Skin of body (tissue), 2 donors: ENCODE results near the gene STN1. TPM values are rescaled to one million over a fixed set of nuclear protein-coding genes. Genes with fewer than 3 reads are reported as not detected.

Source experiments
- DNase-seq: peaks from one replicate; lab custom pipeline; 2025; lab: John Stamatoyannopoulos, UW
- total RNA-seq: library from RNA; depleted of rRNA; stranded (reverse); fragments of >200 nt; gene quantifications from one replicate; pipeline ENCODE4 v1.2.3, GENCODE V29; 2014

The STN1 gene
- total RNA-seq, 1 donor from 2014 or later = 15.4 TPM

DNA sequence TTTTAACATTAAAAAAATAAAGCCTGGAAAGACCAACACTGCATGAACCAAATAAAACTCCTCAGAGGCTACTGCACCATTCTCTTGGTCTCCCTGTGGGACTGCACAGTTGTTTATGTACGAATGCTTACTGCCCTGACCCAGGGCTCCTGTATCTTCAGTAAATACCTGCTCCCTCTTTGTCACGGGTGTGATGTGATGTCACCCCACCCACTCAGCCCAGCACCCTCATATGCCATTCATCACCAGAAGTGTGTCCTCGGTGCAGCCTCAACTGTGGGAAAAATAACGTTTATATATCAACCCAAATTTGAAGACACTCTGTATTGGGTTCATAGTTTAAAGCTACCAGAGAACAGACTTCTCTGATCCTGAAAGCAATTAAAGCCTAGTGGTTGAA, 48.6 kb downstream of the STN1 start:
- no peak for DNase-seq

DNA sequence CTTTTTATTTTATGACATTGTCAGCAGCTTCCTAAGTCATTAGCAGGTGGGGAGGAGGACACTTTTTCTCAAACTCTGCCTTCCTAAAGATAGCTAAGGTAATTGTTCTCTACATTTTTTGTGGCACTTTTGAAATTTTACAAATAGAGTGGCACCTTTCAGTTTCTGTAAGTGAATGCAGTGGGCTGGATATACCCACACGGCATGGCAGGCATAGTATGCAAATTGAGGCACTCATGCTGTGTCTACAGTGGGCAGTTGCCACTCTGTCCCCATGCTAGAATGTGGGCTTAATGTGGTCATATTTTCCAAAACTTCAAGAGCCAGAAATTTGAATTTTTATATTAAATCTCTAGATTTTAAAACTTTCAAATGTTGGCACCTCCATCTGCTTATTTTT, 49.8 kb downstream of the STN1 start:
- no peak for DNase-seq

DNA sequence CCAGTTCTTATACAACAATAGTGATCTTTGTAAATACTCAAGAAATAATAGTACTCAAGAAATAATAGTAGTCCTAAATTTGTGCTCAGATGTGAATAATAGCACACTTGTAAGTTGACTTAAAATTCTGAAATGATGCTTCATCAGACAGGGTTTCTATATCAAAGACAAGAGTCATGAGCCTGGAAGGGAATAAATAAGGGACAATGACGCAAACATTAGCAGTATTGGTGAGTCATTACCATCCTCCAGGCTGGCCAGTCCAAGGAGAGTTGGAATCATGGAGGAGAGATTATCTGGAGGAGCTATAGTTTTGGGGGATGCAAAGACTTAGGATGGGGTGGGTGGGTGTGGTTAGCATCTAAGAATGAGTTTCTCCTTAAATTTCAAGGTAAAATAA, 56.5 kb downstream of the STN1 start:
- no peak for DNase-seq

DNA sequence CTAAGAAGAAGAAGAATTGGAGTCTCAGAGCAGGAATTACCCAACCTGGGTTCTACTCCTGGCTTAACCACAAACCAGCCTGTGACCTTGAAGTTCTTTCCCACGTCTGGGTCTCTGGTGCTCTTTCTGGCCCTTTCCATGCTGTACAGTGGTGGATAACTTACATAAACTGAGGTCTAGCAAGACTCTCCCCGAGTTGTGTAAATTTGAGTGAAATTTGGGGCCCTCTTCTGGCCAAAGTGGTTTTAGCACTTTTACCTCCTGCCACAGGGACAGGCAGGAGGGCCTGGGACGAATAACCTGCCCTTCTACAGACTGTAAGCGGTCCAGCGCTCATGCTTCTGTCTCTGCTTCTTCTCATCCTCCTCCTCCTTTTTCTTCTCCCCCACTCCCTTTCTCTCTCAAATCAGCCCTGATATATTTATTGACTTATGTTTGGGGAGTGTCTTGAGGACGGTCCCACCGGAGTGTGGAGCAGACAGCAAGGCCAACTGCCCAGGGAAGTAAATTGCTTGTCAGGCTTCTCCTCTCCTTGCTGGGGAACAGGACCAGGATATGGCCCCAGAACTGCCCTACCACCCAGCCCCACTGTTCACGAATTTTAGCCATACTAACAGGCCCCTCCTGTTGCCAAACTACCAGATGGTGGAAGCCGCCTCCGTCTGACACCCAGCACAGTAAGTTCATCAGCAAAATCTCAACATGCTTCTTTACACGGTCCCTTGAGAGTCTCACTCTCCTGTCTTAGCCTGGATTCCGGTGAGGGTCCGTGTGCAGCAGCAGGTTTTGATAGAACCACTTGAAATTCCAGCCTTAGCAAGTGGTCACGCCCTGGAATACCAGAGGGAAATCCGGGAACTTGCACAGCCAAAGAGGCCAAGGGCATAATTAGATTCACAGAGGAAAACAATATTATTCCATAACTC, 58.6 kb downstream of the STN1 start:
- peak; percentile 68 for DNase-seq

DNA sequence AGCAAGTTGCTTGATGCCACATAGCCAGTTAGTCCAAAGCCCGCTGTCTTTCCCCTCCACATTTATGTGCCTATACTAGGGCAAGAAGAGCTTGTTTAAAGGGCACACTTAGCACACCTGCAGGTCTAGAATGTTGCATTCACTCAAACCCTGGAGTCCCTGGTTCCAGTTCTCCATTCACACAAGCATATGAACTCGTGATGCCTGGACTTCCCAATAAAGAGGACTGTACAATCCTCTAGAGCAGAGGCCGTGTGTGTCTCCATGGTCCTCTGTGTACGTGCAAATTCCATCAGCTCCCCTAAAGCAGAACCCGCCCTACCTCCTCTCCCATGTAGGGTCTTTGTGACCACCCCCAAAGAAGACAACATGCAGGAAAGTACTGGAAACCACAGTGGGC, 59.6 kb downstream of the STN1 start:
- no peak for DNase-seq

DNA sequence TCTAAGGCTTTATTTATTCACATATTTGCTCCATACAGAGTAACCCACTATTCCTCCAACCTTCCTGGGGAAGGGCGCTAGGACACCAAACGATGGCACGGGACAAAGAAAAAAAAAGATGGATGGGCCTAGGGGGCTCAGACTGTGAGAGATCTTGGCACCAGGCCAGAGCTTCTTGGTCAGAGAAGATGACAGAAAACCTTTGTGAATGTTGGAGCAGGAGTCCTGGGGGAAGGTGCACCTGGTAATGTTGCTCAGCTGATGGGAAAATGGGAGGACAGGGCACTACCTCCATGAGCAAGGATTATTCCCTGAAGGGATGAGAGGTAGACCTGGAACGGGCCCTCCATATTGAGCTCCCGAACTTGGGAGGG, 61.2 kb downstream of the STN1 start:
- no peak for DNase-seq

DNA sequence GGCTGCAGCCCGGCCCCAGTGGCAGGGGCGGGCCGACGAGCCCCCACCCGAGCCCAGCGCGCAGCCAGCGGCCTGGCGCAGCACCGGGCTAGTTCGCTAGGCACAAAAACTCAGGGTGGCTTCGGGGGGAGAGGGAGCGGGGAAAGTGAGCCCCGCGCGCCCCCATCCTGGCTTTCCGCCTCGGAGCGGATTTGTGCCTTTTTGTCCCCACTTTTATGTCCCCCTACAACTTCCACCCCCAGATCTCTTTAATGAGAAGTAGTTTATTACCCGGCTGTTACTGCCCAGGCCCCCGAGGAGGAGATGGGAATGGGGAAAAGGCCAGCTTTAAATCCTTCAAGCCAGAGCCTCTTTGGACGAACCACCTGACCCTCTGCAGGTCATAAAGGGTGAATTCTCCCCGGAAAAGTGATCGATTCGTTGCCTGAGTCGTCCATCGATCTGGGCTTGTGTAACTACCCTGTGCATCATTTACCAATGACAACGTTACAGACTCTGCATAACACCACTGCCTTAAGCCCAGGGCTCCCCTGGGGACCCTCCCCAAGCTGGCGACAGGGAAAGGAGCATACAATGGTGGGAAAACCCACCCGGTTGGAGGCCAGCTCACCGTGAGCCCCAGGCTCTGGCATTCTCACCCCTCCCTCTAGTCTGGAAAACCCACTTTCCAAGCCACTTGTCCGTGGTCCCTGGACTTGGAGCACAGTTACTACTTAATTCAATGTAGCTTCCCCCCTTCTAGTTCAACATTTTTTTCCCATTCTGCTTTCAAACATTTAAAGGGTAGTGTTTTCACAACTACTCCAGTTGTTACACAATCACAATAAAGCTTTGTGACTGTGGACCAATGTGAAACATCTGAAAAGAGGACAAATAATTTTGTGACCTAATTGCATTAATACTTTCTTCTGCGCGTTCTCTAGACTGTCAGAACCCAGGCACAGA, 61.9 kb downstream of the STN1 start:
- DNase-seq = no peak

DNA sequence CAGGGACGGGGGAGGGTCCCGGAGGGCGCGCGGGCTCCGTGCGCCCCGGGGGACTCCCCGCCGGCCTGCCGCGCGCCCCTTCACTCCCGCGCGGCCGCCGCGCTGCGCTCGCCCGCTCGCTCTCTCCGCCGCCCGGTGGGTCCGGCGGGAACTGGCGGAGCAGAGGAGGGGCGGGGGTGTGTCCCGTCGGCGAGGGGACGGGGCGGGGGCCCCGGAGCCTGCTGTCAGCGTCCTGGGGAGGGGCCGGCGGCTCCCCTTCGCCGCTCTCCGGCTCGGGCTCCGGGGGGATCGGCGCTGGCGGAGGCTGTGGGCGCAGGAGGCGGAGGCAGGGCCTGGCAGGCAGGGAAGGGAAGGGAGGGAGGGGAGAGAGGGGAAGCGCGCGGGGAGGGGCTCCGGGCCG, 62.6 kb downstream of the STN1 start, which contains the start of gene SH3PXD2A:
SH3PXD2A (minus strand) TSS at position 153 of the 400 bp plus-strand sequence. CDS start 310 bp downstream, outside the sequence.
- DNase-seq = peak; percentile 33

DNA sequence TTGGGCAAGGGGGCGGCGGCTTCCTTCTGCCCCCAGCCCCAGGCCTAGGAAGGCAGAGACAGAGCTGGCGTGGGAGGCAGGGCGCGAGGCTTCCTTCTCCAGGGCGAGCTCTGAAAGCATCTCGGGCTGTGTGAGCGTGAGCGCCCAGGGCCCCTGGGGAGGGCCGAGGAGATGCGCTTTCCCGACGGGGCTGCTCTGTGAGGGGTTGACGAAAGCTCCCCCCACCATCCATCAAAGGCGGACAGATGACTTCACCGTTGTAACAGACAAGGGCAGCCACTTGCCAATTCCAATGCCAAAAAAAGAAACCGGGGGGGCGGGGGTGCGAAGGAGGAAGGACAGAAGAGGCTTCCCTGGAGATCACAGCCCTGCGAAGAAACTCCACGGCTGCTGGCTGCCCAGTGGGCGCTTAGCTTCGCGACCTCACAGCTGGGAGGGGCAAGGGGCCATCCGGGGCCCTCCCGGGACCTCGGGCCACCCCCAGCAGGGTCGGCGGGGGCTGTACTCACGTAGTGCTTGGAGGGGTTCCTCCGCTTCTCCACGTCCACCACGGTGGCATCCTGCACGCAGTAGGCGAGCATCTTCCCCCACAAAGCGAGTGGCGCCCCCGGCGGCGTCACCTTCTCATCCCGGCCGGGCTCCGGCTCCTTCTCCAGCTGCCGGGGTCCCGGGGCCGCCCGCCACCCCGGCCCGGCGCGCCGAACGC, 63.1 kb downstream of the STN1 start:
- peak; percentile 45 for DNase-seq

DNA sequence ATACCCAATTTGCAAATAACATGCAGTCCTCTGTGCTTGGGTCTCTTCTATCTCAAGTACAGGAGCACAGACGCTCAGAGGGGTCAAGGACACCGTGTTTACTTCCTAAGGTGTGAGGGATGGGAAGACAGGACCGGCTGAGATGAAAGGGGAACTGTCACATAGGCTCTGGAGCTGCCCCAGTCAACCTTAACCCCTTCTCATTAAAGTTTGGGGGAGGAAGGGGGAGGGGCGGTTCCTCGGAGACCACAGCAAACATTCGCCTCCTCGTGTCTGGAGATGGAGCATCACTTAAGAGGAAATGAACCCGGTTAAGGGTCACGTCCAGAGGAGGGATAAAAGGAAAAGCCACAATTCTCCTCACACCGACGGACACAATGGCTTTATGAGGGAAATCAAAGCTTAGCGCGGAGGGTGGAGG, 63.7 kb downstream of the STN1 start:
- peak; percentile 45 for DNase-seq

DNA sequence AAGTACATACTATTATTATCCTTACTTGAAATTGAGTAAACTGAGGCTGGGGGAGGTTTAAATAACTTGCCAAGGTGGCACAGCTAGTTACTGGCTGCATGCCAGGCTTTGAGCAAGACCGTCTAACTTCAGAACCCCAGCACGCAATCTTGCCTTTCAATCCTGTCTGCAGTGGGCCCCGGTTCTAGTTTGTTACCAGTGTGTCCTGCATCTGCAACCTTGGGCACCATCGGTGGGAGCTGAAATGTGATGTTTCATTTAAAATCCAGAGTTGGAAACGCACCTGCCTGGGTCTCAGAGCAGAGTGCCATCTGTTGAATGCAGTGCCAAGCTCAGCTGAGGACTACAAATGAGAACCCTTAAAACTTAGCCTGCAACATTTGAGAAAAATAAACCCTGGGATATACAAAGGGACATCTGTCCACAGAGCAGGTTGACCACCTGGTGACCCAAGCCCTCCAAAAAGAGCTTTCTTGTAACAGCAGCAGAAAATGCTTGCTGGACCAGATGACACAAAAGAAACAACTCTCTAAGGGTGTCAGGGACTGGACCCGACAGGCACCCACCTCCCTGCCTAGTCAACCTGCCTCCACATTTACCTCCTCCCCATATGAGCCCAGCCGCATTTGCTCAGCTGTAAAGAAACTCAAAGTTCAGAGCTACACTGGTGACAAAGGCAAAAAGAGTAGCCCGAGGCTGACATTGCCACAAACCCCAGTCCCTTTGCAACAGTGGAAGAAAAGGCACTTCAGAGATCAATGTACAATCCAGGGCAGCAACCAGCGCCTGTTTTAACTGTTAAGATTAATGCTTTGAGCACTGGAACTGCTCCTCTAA, 64.3 kb downstream of the STN1 start:
- peak; percentile 21 for DNase-seq

DNA sequence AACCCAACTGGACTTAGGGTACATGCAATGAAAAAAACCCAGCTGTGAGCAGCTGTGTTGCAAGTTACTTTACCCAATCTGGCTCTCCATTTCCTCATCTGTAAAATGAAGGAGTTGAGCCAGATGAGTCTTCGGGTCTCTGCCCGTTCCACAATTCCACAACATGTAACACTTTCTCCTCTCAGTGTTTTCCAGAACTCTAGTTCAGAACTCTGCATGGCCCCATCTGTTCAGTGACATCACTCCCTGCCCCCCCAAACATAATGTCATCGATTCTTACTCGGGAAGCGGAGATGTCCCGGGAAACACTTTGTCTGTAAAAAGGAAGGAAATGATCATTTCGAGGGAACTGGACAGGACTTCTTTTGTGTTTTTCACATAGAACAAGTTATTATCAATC, 65.1 kb downstream of the STN1 start:
- DNase-seq = peak; percentile 57

DNA sequence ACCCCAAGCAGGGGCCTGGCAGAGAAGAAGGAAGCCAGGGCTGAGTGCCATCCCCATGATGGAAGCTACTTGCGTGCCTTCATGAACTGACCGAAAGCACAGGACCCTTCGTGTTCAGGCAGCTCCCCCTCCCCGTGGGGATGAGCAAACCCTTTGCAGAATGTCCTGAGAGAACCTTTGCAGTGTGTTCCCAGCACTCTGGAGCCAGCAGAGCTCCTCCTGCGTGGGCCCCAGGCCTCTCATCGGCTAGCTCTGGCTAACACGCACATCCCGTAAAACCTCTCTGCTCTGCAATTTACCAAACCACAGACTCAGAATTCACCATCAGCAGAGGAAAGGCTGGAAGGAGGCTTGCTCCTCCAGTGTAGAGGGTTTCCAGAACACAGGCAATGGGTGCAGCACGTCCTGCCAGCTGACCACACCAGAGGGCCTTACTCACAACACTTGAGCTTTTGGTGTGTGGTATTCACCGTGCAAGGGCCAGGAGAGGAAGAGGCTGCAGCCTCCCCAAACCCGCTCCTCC, 65.7 kb downstream of the STN1 start:
- no peak for DNase-seq

DNA sequence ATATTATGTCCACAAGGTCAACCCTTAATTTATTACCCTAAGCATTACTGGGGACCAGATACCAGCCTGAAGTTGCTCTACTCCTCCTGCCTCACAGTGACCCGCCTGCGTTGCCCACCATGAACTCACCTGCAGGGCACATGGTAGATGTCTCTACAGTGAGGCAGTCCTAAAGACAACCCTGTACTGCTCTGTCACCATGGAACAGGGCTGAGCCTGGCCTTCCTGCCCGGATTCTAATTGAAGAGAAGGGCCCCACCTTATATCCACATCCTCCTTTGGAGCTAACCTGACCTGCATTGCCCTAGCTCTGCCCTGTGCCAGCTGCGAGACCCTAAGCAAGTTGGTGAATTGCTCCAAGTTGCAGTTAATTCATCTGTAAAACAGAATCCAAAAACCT, 66.7 kb downstream of the STN1 start:
- no peak for DNase-seq

DNA sequence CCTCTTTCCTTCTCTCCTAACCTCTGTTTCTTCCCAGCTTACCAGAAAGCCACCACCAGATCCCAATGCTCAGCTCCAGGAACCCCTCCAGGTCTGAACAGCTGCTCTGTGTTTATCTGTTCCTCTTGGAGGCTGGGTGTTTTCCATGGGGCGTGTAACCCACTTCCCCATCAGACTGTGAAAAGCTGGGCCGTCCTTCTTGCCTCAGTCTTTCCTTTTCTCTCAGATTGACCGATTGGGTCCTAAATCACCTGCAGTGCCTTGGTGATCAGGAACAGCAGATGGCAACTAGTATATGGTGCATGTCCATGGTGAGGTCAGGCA, 67.5 kb downstream of the STN1 start:
- no peak for DNase-seq

DNA sequence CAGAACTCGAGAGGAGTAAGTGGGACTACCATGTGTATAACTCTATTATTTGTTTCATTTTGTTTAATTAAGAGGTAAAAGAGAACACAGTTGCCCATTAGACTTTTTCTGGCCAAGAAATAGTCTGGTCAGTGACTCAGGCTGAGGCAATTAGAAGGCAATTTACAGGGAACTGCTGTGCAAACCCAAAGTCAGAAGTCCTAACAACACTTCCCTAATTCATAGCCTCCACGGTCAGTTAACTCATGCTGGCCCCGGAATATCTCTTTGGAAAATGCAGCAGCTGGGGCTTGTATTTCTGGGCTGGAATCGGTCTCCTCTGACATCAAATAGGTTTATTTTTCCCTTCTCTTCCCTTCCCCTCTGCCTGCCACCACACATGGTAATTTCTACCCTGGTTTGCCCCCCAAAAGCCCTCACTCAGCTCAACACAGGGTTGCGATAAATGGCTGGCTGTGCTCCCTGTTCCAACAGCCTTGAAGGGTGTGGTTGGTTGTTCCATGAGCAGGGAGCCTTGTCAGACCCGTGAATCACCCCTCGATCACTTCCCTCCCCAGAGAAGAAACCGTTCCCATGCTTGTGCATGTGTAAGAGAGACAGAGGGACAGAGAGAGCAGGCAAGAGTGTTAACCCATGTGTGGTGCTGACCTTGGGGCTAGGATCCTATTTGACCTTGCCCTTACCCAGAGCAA, 68.0 kb downstream of the STN1 start:
- DNase-seq = no peak

DNA sequence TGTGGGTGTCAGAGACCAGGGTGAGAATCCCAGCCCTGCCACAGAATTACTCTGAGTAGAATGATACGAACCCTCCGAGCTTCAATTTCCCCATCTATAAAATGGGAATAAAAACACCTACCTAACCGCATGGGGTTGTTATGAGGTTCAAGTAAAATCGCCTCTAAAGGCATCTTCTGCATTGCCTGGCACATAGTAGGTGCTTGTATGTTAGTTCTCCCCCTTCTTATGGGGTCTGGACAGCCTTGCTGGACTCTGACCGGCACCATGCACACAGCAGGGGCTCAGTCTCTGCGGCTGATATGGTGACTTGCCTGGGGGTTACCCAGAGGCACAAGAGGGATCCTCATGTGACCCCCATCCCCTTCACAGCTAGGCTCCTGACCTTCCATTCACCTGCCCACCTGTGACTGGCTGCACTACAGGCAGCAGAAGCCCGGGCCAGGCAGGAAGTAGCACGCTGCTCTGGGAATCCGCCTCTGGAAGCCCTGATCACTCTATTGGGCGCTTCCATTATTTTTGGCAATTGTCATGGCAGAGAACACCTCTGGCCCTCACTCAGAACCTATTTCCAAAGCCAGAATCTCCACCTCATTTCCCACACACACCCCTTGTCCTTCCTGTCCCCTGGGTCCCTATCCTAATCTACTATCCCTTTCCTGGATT, 68.6 kb downstream of the STN1 start:
- no peak for DNase-seq

DNA sequence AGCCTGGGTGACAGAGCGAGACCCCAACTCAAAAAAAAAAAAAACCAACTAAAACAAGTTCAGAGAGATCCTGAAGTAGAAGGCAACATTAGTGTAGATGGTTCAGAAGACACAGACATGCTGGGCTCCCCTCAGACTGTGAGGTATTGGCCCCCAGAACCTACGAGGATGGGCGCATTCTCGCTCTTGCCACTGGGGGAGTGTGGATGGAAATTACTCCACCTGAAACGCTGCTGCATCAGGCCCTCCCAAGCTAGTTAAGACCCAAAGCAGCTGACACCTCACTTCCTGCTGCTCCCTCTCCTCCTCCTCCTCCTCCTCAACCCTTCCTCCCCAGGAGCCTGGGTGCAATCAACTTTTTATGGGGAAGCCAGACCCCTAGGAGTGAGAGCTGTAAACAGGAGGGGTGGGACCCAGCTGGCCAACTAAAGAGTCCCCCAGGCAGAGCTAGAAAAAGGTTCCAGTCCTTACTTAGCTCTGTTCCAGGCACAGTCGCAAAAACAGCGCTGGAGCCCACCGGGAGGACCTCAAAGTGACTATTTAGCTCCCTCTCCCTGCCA, 70.0 kb downstream of the STN1 start:
- no peak for DNase-seq

DNA sequence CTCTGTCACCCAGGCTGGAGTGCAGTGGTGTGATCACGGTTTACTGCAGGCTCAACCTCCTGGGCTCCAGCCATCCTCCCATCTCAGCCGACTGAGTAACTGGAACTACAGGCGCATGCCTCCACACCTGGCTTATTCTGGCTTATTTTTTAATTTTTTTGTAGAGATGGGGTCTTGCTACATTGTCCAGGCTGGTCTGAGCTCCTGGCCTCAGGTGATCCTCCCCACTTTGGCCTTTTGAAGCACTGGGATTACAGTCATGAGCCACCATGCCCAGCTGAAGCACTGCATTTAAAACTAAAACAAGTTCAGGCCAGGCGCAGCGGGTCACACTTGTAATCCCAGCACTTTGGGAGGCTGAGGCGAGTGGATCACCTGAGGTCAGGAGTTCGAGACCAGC, 70.6 kb downstream of the STN1 start:
- DNase-seq = no peak
